ENCODE data around the gene KPRP.

GRCh38 chr1:152745289-152745704, 12.5 kb upstream of the KPRP start:
- TF ChIP-seq CTCF (IDR thresholded peaks at IDR 0.05) (no peak), POLR2A (IDR thresholded peaks at IDR 0.05) (no peak)

Measured in lower leg skin (tissue), 3 donors.